ENCODE measurements around the gene NLGN3.

Gene NLGN3

DNA sequence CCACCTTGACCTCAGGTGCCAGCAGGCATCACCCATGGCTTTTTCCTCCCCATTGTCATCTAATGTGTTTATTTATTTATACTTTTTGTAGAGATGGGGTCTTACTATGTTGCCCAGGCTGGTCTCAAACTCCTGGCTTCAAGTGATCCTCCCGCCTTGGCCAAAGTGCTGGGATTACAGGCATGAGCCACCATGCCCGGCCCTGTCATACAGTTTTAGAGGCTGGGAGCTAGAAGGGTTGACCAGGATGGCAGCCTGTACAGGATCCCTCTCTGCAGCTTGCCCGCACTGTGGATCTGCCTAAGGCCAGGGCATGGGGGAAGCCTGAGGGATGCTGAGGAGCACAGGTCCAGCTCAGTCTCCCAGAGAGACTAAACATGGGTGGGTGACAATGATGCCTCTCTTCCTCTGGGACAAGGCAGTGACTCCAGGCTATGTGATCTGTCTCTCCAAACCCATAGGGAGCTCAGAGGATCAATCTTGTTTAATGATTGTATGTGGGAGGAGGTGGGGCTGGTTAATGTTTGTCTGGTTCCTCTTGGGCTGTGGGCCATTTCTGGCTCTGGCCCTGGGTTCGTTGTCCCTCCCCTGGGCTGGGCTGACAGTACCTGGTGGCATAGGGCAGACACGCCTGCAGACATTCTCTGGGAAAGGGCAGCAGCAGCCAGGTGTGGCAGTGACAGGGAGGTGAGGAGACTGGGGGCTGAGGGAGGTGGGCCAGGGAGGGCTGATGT, 70.1 kb downstream of the NLGN3 start:
- no peak for DNase-seq (ENCODE audit: low read depth)

DNA sequence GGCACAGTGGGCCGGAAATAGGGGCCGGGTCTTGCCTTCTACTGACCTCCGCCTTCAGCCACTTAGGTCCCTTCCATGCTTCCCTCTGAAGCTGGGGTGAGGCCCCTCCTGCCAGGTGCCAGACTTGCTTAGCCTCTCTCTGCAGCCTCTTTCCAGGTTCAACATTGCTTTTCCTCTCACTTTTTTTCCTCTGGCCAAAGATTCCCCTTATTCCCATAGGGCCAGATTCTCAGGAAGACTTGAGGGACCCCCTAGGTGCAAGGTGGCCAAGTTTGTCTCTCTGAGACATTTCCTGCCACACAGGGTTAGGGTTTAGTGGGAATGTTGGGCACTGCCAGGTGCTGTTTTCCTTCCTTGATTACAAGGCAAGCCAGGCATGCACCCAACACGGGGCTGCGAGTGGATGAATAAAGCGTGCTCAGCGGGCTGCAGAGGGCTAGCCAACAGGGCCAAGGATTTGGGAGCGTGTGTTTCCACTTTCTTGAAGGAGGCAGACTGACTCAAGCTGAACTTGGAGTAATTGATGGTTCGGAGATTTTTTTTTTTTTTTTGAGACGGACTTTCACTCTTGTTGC, 70.8 kb downstream of the NLGN3 start:
- no peak for DNase-seq (ENCODE audit: low read depth)

DNA sequence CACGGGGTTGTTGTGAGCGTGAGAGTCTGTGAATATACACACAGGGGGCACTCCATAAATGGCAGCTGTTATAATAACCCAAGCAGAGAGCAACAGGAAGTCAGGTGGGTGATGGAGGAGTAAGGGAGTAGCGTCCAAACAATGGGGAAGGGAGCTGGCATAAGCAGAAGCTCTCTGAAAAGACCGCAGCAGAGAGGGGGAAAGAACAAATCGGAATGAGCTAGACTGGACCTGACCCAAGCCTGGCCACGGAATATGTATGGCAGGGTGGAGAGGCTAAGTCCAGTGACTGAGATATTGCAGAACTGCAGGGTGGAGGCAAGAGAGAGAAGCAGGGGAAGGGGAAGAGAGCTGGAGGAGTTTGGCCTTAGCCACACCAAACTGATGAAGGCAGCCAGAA, 71.8 kb downstream of the NLGN3 start:
- no peak for DNase-seq (ENCODE audit: low read depth)

DNA sequence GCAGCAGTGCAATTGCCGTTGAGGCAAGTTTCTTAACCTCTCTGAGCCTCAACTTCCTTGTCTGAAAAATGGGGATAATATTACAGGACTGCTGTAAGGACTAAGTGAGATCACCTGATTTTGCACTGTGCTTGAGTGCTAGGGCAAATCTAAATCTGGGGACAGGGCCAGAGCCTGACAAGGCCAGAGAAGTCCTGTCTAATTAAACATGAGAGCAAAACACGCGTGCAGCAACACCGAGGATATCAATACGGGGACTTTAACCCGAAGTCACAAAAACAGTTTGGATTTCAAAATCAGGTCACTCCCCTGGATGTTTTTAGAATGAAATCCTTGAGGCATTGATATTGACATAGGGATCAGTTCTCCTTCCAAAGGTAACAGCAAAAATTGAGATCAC, 72.7 kb downstream of the NLGN3 start:
- DNase-seq (ENCODE audit: low read depth), result no peak

All from activated T-cell treated with anti-CD3 and anti-CD28 coated beads for 1 hour (primary cell).